GM21619 (cell line): ENCODE measurements around the gene MKRN3.

Source experiments
- ATAC-seq: cut with Tn5 transposase; IDR thresholded peaks from one replicate; pipeline ENCODE4 v1.9.1; 2021; ENCODE audit not compliant: unreplicated experiment

The MKRN3 gene

GRCh38 chr15:23565395-23566070 is at the start of gene MKRN3:
TSS of gene MKRN3 (plus strand) at chr15:23565674. CDS start at chr15:23565783, 109 bp downstream.
- ATAC-seq, result no peak

DNA sequence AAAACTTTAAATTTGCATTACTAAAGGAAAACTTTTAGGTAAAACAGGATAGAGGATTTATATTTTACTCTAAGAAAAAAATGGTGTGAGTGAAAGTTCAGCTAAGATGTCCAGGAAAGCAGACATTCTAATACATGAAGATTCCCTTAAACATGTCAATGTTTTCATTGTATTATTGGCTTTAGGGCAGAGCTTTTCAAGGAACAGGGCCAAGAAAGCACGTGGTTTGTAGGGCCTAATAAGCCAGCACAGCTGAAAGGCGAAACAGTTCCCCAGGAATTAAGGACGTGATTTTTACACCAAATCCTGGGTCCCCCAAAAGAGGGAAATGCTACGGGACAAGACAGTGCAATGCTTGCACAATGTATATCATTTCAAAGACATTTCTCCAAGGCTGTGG is 48.6 kb upstream of the MKRN3 start:
- no peak for ATAC-seq

DNA sequence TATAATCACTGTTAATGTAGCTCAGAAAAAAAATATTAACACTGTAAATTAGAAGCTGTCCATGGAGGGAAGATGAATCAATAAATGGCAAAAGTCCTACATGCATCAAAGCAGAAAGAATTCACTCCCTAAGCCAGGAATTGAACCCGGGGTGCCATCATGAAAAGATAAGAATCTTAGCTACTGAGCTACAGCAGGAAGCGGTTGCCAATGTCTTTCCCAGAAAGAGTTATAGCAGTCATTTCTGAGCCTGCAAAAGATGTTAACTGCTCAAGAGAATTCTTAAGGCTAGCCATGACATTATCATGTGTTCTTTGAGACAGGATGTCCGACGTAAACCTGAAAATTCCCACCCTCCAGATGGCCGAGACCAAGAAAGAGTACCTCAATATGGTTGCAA is 47.4 kb upstream of the MKRN3 start:
- no peak for ATAC-seq

DNA sequence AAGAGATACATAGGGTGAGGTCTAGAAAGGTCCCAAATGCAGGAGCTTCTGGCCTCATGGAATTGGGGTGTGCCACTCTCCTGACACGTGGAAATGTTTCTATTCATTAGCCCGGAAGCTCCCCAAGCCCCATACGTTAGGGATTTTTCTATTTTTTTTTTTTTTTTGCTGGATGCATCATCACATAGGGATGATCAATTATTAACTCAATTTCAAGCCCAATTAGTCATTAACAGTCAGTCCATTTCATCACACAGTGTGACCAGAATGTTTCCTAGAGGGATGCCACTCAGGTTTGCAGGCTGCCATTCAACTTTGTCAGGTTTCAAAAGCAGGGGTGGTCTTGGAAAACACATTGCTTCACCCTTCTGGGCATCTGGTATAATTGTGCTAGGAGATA is 40.7 kb upstream of the MKRN3 start:
- no peak for ATAC-seq

DNA sequence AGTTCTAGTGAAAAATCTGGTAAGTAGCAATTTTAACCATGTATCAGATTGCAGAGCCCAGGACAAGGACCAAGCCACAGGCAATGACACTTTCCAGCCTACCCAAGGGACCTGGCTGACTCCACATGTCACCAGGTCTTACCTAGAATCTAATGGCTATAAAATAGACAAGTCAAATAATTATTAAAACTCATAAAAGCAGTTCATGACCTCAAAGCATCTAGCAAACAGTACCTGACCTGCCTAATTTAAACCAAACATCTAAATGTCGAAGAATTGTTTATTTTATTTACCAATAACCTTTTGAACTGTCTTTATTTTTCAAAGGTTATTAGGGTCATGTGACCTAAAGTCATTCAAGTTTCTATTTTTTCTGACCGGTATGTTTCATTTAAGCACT is 35.6 kb upstream of the MKRN3 start:
- ATAC-seq, result no peak

DNA sequence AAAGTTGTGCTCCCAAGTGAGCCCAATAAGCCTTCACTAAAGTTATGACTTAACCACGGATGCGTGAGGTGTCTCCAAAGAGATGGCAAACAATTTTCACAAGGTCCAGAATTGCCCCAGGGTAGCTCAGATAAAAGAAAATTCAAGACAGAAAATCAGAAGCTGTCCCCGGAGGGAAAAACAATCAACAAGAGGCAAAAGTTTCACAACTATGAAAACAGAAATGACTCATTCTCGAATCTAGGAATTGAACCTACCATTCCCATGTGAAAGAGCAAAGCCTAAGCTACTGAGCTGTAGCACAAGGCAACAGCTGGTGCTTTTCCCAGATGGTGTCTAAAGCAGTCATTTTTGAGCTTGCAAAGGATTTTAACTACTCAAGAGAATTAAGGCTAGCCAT is 33.5 kb upstream of the MKRN3 start:
- ATAC-seq, result no peak

GRCh38 chr15:23536659-23537058 is 28.8 kb upstream of the MKRN3 start:
- ATAC-seq, result no peak

GRCh38 chr15:23538648-23539047 is 26.8 kb upstream of the MKRN3 start:
- ATAC-seq, result no peak

DNA sequence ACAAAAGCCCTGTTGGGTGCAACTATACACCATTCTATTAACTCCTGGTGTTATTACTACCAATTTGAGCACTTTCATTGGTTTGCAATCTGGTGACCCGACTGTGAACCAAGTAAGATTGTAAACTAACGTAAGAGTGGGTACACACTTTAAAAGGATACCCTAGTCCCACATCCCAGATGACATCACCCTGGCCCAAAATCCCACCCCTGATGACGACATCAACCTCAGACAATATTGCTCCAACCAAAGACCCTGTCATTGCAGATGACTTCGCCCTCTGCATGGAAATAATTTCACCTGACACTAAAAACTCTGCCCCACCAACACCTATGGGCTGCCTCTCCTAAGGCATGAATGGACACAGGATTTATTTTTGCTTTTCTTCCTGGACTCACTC is 25.6 kb upstream of the MKRN3 start:
- ATAC-seq, result no peak

DNA sequence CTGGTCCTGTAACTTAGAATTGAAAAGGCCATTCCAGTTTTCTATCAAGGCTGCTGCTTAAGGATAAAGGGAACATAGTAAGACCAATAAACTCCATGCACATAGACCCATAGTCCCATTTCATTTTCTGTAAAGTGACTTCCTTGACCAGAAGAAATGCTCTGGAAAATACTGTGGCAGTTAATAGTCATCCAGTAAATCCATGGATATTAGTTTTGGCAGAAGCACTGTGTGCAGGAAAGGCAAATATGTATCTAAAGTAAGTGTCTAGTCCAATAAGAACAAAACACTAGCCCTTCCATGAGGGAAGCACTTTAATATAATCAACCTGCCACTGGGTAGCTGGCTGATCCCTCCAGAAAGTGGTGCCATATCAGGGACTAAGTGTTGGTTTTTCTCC is 19.3 kb upstream of the MKRN3 start:
- ATAC-seq, result no peak

GRCh38 chr15:23548071-23548470 is 17.4 kb upstream of the MKRN3 start:
- ATAC-seq, result no peak

DNA sequence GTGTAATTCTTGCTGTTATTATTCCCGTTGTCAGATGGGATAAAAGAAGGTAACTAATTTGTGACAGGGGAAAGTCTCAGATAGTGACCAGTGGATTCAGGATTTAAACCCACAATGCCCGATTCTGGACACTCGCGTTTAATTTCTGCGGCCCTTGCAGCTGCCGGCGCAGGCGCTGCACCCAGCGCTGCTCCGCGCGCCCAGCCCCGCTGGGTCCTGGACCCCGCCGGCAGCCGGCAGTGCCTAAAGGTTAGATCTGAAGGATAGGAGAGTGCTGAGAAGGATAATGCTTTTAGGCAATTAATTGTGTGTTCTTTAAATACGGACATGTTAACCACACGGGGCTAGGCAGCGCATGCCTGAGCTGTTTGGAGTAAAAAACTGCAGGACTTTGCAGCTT is 3.6 kb upstream of the MKRN3 start:
- no peak for ATAC-seq

DNA sequence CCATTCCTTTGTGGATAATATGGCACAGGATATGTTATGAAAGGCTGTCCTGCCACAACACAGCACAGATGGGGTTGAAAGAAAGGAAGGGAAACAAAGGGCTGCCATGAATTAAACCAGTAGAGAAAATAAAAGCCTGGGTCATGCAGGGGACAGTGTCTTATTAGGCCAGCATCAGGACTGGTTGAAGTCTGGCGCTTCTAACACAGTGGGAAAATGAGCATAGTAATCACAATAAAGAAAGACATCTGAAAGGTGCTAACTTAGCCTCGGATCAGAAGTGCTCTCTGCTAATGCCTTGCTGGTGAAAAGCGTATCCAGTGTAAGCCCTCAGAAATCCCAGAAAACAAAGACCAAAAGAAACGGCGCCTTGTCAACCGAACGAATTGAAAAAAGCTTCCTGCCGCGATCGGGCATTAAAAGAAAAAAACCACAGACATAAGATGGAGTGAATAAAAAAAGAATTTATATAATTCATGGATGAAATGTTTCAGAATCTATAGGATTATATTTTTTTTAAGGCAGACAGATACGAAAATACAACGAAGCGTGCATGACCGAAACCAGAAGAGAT is 566 bp upstream of the MKRN3 start:
- no peak for ATAC-seq

DNA sequence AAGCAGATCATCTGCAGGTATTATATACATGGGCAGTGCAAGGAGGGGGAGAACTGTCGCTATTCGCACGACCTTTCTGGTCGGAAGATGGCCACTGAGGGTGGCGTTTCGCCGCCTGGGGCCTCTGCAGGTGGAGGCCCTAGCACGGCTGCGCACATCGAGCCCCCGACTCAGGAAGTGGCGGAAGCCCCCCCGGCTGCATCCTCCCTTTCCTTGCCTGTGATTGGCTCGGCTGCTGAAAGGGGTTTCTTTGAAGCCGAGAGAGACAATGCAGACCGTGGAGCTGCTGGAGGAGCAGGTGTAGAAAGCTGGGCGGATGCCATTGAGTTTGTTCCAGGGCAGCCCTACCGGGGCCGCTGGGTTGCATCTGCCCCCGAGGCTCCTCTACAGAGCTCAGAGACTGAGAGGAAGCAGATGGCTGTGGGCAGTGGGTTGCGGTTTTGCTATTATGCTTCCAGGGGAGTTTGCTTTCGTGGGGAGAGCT is 639 bp downstream of the MKRN3 start:
- ATAC-seq, result no peak

DNA sequence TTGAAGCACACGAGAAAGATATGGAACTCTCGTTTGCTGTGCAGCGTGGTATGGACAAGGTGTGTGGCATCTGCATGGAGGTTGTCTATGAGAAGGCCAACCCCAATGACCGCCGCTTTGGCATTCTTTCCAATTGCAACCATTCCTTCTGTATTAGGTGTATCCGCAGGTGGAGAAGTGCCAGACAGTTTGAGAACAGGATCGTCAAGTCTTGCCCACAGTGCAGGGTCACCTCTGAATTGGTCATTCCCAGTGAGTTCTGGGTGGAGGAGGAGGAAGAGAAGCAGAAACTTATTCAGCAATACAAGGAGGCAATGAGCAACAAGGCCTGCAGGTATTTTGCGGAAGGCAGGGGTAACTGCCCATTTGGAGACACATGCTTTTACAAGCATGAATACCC is 1.2 kb downstream of the MKRN3 start:
- no peak for ATAC-seq

DNA sequence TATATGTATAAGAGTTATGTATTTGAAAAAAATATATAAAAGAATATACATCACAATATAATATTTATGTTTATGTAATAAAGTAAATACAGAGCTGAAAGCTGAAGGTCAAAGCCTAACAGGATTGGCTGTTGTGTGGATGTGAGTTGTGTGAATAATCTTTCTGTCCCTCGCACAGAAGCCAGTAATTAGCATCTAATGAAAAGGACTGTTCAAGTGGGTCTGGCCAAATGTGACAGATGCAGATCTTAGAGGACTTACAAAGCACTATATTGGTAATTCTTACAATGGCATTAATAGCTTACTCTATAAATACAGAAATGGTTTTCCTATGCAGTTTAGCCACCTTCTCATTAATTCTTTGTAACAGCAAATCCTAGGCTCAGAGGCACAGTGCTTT is 2.4 kb downstream of the MKRN3 start:
- ATAC-seq, result no peak

GRCh38 chr15:23569151-23569925 is 3.9 kb downstream of the MKRN3 start:
- no peak for ATAC-seq

GRCh38 chr15:23570486-23570885 is 5.0 kb downstream of the MKRN3 start:
- ATAC-seq, result no peak

DNA sequence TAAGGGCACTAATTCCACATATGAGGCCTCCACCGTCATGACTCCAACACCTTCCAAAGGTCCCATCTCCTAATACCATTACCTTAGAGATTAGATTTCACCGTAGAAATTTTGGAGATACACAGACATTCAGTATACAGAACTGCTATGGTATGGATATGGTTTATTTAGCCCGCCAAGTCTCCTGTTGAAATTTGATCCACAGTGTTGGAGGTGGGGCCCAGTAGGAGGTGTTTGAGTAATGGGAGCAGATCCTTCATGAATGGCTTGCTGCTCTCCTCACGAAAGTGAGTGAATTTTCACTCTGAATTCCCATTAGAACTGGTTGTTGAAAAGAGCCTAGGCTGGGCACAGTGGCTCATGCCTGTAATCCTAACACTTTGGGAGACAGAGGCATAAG is 7.4 kb downstream of the MKRN3 start:
- ATAC-seq, result no peak

- ATAC-seq, result no peak
These were observed 9.3 kb downstream of the MKRN3 start for GRCh38 chr15:23574742-23575141.

DNA sequence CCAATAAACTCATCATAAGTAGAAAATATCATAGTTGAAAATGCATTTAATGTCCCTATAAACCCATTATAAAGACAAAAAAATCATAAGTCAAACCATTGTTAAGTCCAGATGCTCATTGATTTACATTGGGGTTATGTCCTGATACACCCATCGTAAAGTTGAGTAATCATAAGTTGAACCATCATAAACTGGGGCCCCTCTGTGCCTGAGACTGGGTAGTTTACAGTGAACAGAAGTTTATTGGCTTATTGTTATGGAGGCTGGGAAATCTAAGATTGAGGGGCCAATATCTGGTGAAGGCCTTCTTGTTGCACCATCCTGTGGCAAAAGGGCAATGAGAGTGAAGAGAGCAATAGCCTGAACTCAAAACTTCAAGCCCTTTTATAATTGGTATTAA is 10.6 kb downstream of the MKRN3 start:
- ATAC-seq, result no peak

DNA sequence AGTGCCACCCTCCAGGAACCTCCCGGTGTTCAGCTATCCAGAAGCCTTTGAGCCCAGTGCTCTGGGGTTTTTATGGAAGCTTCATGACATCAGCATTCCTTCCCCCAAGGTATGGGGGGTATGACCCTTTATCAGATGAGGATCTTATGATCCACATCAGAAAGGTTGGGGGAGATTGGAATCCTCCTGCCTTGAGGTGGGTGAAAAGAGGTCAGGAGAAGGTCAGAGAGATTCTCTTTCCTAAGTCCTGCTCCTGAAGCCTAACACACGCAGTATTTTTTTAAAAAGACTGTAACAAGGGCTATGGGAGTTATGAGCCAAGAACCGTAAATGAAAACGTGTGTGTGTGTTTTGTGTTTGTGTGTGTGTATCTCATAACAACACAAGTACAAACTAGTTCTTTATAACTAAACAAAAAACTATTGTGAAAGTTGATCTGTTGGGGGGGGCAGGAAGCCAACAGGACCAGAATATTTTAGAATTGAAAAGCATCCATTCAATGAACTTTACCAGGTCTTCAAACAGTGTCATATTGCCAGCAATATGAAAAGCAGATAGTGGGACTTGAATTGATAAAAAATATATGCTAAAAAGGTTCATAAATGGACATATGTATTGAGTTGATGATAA is 13.2 kb downstream of the MKRN3 start:
- ATAC-seq, result no peak
